Measurements from ENCODE around the gene CCNT2. TPM values are rescaled to one million over a fixed set of nuclear protein-coding genes. Genes with fewer than 3 reads are reported as not detected.
"Not testable (repeated sequence)": the region's sequence is repeated elsewhere in the genome, so short reads cannot be mapped to it uniquely, and the experiment has no call there.

CCNT2 gene
- total RNA-seq, 2 experiments from 2014 or later = 29.3 to 36.6 TPM

DNA sequence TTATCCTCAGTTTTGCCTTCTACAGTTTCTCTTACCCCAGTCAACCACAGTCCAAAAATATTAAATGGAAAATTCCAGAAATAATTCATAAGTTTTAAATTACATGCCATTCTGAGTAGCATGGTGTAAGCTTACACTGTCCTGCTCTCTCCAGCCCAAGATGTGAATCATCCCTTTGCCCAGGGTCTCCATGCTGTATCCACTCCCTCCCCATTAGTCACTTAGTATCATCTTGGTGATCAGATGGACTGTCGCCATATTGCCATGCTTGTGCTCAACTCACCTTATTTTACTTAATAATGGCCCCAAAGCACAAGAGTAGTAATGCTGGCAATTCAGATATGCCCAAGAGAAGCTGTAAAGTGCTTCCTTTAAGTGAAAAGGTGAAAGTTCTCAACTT lies 18.5 kb upstream of the CCNT2 start:
- DNase-seq (no peak), ATAC-seq (no peak)
- Mint-ChIP-seq H3K4me1 (no peaks in the 10 kb centered on the region), H3K9me3 (ENCODE audit: low read depth) (no peaks in the 10 kb centered on the region), H3K4me3 (no peak overlapping the region), H3K27ac (no peak overlapping the region), H3K36me3 (ENCODE audit: low read depth) (no peaks in the 10 kb centered on the region), H3K27me3 (peaks cover 2% of the 10 kb centered on the region)
- intact Hi-C loops (cut with DNase I, micrococcal nuclease) = no loop called here
- CTCF ChIA-PET = no interaction called here
- POLR2A ChIA-PET = no interaction called here

DNA sequence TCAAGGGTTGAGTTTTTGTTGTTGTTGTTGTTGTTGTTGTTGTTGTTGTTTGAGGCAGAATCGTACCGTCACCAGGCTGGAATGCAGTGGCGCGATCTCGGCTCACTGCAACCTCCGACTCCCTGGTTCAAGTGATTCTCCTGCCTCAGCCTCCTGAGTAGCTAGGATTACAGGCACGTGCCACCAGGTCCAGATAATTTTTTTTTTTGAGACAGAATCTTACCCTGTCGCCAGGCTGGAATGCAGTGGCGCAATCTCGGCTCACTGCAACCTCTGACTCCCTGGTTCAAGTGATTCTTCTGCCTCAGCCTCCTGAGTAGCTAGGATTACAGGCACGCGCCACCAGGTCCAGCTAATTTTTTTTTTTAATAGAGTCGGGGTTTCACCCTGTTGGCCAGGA lies 14.9 kb upstream of the CCNT2 start:
- H3K4me3 Mint-ChIP-seq; H3K4me1 Mint-ChIP-seq; intact Hi-C loops (cut with DNase I, micrococcal nuclease); H3K36me3 Mint-ChIP-seq (ENCODE audit: low read depth); ATAC-seq; H3K27ac Mint-ChIP-seq; H3K27me3 Mint-ChIP-seq; H3K9me3 Mint-ChIP-seq (ENCODE audit: low read depth); DNase-seq; POLR2A ChIA-PET: not testable (repeated sequence)
- CTCF ChIA-PET = interaction anchor here (0.8 kb wide), 1 partner anchor 10 kb away, joined by 3 read pairs; no protein-coding TSS in a partner anchor

DNA sequence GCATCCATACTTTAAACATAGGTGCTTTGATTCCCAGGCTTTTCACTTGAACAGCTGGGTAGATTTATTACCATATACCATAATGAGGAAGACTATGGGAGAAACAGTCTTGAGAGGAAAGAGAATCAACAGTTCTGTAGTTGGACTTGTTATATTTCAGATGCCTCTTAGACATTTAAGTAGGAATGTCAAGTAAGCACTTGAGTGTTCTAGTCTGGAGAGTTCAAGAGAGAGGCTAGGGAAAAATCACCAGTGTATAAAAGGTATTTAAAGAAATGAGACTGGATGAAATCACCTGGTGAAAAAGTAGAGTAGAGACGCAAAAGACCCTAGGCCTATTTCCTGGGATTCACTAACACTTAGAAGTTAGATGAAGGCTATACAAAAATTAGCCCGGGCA lies 13.5 kb upstream of the CCNT2 start:
- peaks cover 10% of the 10 kb centered on the region for H3K9me3 Mint-ChIP-seq (ENCODE audit: low read depth)
- ATAC-seq (no peak), DNase-seq (no peak)
- ChIA-PET POLR2A (no interaction called here), CTCF (no interaction called here)
- no peak overlapping the region for H3K4me3 Mint-ChIP-seq
- no peaks in the 10 kb centered on the region for H3K4me1 Mint-ChIP-seq
- no peaks in the 10 kb centered on the region for H3K36me3 Mint-ChIP-seq (ENCODE audit: low read depth)
- peaks cover 2% of the 10 kb centered on the region for H3K27me3 Mint-ChIP-seq
- intact Hi-C loops (cut with DNase I, micrococcal nuclease) = no loop called here
- no peak overlapping the region for H3K27ac Mint-ChIP-seq

DNA sequence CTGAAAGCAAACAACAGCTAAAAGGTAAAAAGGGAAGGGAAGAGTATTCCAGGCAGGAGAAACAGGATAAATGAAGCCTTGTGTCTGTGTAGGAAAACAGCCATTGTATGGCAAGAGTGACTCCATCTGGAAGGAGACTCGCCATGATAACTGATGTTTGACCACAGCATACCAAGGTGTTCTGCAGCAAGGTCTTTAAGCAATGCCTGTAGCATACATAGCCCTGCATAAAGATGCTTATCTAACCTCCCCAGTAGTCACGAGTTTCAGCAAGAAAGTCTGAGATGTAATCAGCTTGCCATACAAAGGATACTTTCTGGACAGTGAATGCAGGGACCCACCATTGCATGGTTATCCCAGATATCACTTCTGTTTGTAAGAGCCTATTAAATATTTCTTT lies 11.9 kb upstream of the CCNT2 start:
- Mint-ChIP-seq H3K27me3 (peaks cover 2% of the 10 kb centered on the region), H3K4me1 (no peaks in the 10 kb centered on the region), H3K9me3 (ENCODE audit: low read depth) (peaks cover 10% of the 10 kb centered on the region), H3K27ac (no peak overlapping the region), H3K36me3 (ENCODE audit: low read depth) (no peaks in the 10 kb centered on the region), H3K4me3 (no peak overlapping the region)
- DNase-seq = no peak
- no peak for ATAC-seq
- ChIA-PET CTCF (interaction anchor here (0.5 to 1.2 kb wide), 2 partner anchors 11 to 18 kb away, joined by 3 read pairs; no protein-coding TSS in a partner anchor), POLR2A (no interaction called here)
- intact Hi-C loops (cut with DNase I, micrococcal nuclease) = no loop called here

DNA sequence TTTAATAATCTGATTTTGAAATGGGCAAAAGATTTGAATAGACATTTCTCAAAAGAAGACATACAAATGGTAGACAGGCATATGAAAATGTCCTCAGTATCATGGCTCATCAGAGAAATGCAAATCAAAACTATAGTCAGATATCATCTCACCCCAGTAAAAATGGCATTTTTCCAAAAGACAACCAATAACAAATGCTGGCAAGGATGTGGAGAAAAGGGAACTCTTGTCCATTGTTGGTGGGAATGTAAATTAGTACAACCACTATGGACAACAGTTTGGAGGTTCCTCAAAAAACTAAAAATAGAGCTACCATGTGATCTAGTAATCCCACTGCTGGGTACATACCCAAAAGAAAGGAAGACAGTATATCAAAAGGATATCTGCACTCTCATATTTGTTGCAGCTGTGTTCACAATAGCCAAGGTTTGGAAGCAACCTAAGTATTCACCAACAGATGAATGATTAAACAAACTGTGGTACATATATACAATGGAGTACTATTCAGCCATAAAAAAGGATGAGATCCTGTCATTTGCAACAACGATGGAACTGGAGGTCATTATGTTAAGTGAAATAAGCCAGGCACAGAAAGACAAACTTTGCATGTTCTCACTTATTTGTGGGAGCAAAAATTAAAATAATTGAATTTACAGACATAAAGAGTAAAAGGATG lies 11.0 kb upstream of the CCNT2 start:
- ATAC-seq; H3K4me3 Mint-ChIP-seq; H3K27ac Mint-ChIP-seq; POLR2A ChIA-PET; H3K36me3 Mint-ChIP-seq (ENCODE audit: low read depth); H3K4me1 Mint-ChIP-seq; DNase-seq; H3K27me3 Mint-ChIP-seq; H3K9me3 Mint-ChIP-seq (ENCODE audit: low read depth); intact Hi-C loops (cut with DNase I, micrococcal nuclease): not testable (repeated sequence)
- CTCF ChIA-PET = interaction anchor here (0.6 to 1.2 kb wide), 2 partner anchors 19 to 213 kb away, joined by 3 read pairs; no protein-coding TSS in a partner anchor

DNA sequence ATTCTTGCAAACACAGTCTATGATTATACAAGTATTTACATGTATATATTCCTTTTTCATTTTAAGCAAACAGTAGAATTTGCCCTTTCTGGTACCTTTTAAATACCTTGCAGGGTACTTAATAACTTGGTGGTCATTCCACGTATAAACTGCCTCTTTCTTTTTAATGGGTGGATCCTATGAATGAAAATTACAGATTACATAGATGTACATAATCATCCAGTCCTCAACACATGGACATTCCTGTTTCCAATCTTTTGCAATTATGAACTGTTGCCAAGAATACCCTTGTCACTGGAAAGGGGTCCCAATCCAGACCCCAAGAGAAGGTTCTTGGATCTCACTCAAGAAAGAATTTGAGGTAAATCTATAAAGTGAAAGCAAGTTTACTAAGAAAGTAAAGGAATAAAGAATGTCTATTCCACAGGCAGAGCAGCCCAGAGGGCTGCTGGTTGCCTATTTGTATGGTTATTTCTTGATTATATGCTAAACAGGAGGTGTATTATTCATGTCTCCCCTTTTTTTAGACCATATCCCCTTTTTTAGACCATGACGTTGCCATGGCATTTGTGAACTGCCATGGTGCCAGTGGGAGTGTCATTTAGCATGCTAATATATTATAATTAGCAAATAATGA lies 7.7 kb upstream of the CCNT2 start:
- ATAC-seq = no peak
- DNase-seq = no peak
- intact Hi-C loops (cut with DNase I, micrococcal nuclease) = loop anchor here in 1 of 2 experiments (10.0 kb wide), 1 partner anchor 656 kb away; the partner anchor contains the start of gene MGAT5
- ChIA-PET CTCF (no interaction called here), POLR2A (no interaction called here)
- no peaks in the 10 kb centered on the region for H3K4me1 Mint-ChIP-seq
- H3K27me3 Mint-ChIP-seq = no peaks in the 10 kb centered on the region
- H3K4me3 Mint-ChIP-seq = no peak overlapping the region
- H3K36me3 Mint-ChIP-seq (ENCODE audit: low read depth) = no peaks in the 10 kb centered on the region
- H3K27ac Mint-ChIP-seq = no peak overlapping the region
- peaks cover 10% of the 10 kb centered on the region for H3K9me3 Mint-ChIP-seq (ENCODE audit: low read depth)

DNA sequence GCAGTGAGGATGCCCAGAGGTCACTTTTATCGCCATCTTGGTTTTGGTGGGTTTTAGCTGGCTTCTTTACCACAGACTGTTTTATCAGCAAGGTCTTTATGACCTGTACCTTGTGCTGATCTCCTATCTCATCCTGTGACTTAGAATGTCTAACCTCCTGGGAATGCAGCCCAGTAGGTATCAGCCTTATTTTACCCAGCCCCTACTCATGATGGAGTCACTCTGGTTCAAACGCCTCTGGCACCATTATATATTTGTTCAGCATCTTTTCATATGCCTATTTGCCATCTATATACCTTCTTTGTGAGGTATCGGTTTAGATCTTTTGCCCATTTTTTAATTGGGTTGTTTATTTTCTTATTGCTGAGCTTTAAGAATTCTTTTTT lies 7.2 kb upstream of the CCNT2 start:
- Mint-ChIP-seq H3K4me1 (no peaks in the 10 kb centered on the region), H3K36me3 (ENCODE audit: low read depth) (no peaks in the 10 kb centered on the region), H3K4me3 (no peak overlapping the region), H3K9me3 (ENCODE audit: low read depth) (peaks cover 10% of the 10 kb centered on the region), H3K27ac (no peak overlapping the region), H3K27me3 (no peaks in the 10 kb centered on the region)
- no peak for ATAC-seq
- intact Hi-C loops (cut with DNase I, micrococcal nuclease) = loop anchor here in 1 of 2 experiments (10.0 kb wide), 1 partner anchor 657 kb away; the partner anchor contains the start of gene MGAT5
- POLR2A ChIA-PET = no interaction called here
- CTCF ChIA-PET = no interaction called here
- DNase-seq = no peak

DNA sequence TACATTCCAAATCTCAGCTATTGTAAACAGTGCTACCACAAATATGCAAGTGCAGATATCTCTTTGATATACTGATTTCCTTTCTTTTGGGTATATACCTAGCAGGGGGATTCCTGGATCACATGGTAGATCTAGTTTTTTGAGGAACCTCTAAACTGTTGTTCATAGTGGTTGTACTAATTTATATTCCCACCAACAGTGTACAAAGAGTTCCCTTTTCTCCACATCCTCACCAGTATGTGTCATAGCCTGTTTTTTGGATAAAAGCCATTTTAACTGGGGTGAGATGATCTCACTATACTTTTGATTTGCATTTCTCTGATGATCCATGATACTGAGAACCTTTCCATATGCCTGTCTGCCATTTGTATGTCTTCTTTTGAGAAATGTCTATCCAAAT lies 6.3 kb upstream of the CCNT2 start:
- POLR2A ChIA-PET = no interaction called here
- DNase-seq (no peak), ATAC-seq (no peak)
- Mint-ChIP-seq H3K27ac (no peak overlapping the region), H3K4me1 (peaks cover 7% of the 10 kb centered on the region), H3K36me3 (ENCODE audit: low read depth) (no peaks in the 10 kb centered on the region), H3K4me3 (no peak overlapping the region), H3K9me3 (ENCODE audit: low read depth) (peaks cover 9% of the 10 kb centered on the region), H3K27me3 (no peaks in the 10 kb centered on the region)
- intact Hi-C loops (cut with DNase I, micrococcal nuclease) = loop anchor here in 1 of 2 experiments (10.0 kb wide), 1 partner anchor 658 kb away; the partner anchor contains the start of gene MGAT5
- CTCF ChIA-PET = no interaction called here

DNA sequence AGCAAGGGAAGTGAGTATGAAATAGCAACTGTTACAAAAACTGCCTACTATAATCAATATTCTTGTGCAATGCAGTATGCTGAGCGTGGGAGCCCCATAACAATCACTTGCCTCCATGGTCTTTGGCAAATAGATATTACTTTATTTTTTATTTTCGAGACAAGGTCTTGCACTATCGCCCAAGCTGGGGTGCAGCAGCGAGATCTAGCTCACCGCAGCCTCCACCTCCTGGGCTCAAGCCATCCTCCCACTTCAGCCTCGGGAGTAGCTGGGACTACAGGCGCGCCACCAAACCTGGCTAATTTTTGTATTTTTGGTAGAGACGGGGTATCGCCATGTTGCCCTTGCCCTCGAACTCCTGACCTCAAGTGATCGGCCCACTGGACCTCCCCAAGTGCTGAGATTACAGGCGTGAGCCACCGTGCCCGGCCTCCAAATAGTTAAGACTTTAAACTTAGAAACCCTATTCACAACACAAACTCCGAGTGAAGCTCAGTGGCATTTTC lies 1.2 kb upstream of the CCNT2 start:
- intact Hi-C loops (cut with DNase I, micrococcal nuclease) = loop anchor here in 1 of 2 experiments (5.0 to 10.0 kb wide), 3 partner anchors 250 to 1465 kb away; partner anchors contain the start of gene MGAT5
- ChIA-PET POLR2A (interaction anchor here (0.6 to 1.6 kb wide), 6 partner anchors 33 to 736 kb away, joined by 3 to 9 read pairs (median 3); partner anchors contain the start of genes R3HDM1, RAB3GAP1 and ZRANB3), CTCF (interaction anchor here (0.7 to 1.6 kb wide), 3 partner anchors 9 to 926 kb away, joined by 3 to 4 read pairs (median 3); partner anchors contain the start of gene UBXN4)
- peak overlapping the region; percentile 92 for H3K4me3 Mint-ChIP-seq
- H3K9me3 Mint-ChIP-seq (ENCODE audit: low read depth) = no peaks in the 10 kb centered on the region
- H3K27me3 Mint-ChIP-seq = no peaks in the 10 kb centered on the region
- H3K4me1 Mint-ChIP-seq = peaks cover 18% of the 10 kb centered on the region
- peak overlapping the region; percentile 98 for H3K27ac Mint-ChIP-seq
- ATAC-seq (no peak), DNase-seq (peak; percentile 36)
- H3K36me3 Mint-ChIP-seq (ENCODE audit: low read depth) = peaks cover 16% of the 10 kb centered on the region

DNA sequence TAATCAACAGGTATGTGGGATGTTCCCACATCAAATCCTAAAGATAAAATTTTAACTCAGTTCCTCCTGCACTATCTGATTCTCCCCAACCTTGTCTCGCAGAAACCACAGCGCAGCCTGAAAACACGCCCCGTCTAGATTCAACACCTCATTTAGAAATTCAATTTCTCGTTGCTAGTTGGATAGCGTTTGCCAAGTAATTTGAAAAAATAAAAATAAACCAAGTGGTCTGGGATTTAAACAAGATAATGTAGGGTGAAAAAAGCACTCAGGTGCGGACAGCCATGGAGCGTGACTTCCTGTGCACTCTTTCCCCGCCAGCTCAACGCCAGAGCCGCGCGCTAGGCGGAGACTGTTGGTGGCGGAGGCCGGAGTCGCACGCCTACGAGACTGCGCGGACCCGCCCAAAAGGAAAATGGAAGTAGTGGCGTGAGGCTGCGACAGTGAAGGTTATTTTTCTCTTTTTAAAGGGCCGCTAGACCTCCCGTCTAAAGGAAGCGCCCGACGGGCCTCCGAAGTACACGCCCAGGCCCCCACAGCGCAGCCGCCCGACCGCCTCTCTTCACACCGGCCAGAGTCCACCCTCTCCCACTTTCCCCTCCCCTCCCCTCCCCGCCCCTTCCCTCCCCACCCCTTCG lies 615 bp upstream of the CCNT2 start:
- Mint-ChIP-seq H3K27me3 (no peaks in the 10 kb centered on the region), H3K36me3 (ENCODE audit: low read depth) (peaks cover 16% of the 10 kb centered on the region), H3K4me3 (peak overlapping the region; percentile 92), H3K9me3 (ENCODE audit: low read depth) (no peaks in the 10 kb centered on the region), H3K4me1 (peaks cover 23% of the 10 kb centered on the region), H3K27ac (peak overlapping the region; percentile 98)
- DNase-seq = peak; percentile 95
- ATAC-seq = peak; percentile 76
- intact Hi-C loops (cut with DNase I, micrococcal nuclease) = loop anchor here (1.0 to 10.0 kb wide), 10 partner anchors 134 to 1464 kb away; partner anchors contain the start of genes RAB3GAP1 (in 2 of the 2), MCM6 (in 1 of the 2), MGAT5 (in 1 of the 2) and UBXN4 (in 1 of the 2)
- ChIA-PET POLR2A (interaction anchor here (0.6 to 1.6 kb wide), 5 partner anchors 17 to 736 kb away, joined by 3 to 9 read pairs (median 3); partner anchors contain the start of genes R3HDM1, RAB3GAP1 and ZRANB3), CTCF (interaction anchor here (0.7 to 1.6 kb wide), 4 partner anchors 9 to 1079 kb away, joined by 3 to 4 read pairs (median 4); partner anchors contain the start of gene UBXN4)
